HepG2 (cell line): ENCODE measurements around the gene GMPPB. TPM values are rescaled to one million over a fixed set of nuclear protein-coding genes. Genes with fewer than 3 reads are reported as not detected.
A peak's percentile ranks its signal among the peaks of the same experiment; 100 is the strongest.

Experiments
- BRD4 ChIP-seq: sonication (generic); formaldehyde crosslinking; IDR thresholded peaks from 2 replicates; pipeline ENCODE4 v1.4.0; 2020; ENCODE audit warnings: missing genetic modification reagents
- CC2D1A ChIP-seq: sonication (generic); formaldehyde crosslinking; IDR thresholded peaks from 2 replicates; pipeline ENCODE4 v1.8.1; 2023; ENCODE audit warnings: mild to moderate bottlenecking, missing genetic modification reagents
- CCAR2 ChIP-seq: fragments of 200-400 bp; formaldehyde crosslinking; optimal IDR thresholded peaks from 2 replicates; pipeline ENCODE3; 2018; ENCODE audit warnings: low read depth, mild to moderate bottlenecking, low read length, moderate library complexity
- MEIS2 ChIP-seq: sonication (generic); formaldehyde crosslinking; IDR thresholded peaks from 2 replicates; pipeline ENCODE4 v1.9.0; 2021; ENCODE audit warnings: mild to moderate bottlenecking, missing genetic modification reagents
- MXI1 ChIP-seq: IDR thresholded peaks from 3 replicates; pipeline ENCODE4 v1.6.1; 2012; ENCODE audit warnings: low read depth, low read length, inconsistent platforms, borderline replicate concordance
- NFE2 ChIP-seq: sonication (generic); formaldehyde crosslinking; IDR thresholded peaks from 2 replicates; pipeline ENCODE4 v1.4.0; 2020; ENCODE audit warnings: missing genetic modification reagents
- PAX8 ChIP-seq: sonication (generic); formaldehyde crosslinking; IDR thresholded peaks from 2 replicates; pipeline ENCODE4 v1.8.0; 2022; ENCODE audit warnings: mild to moderate bottlenecking, missing genetic modification reagents, borderline replicate concordance
- REL ChIP-seq: sonication (generic); formaldehyde crosslinking; conservative IDR thresholded peaks from 2 replicates; pipeline ENCODE4 v1.8.0; 2022; ENCODE audit warnings: mild to moderate bottlenecking, missing genetic modification reagents, moderate library complexity
- SMARCE1 ChIP-seq: fragments of 450-650 bp; IDR thresholded peaks from 2 replicates; pipeline ENCODE4 v1.6.1; 2017; ENCODE audit warnings: borderline replicate concordance
- SYNCRIP ChIP-seq: fragments of 200-400 bp; formaldehyde crosslinking; IDR thresholded peaks from 2 replicates; pipeline ENCODE4 v1.6.1; 2018; ENCODE audit warnings: mild to moderate bottlenecking, low read depth, low read length; ENCODE audit not compliant: insufficient read depth
- TFAP4 ChIP-seq: sonication (generic); IDR thresholded peaks from 2 replicates; pipeline ENCODE4 v1.6.1; 2016; ENCODE audit warnings: low read depth, borderline replicate concordance
- TGIF2 ChIP-seq: IDR thresholded peaks from 2 replicates; pipeline ENCODE4 v1.6.1; 2016; ENCODE audit warnings: control low read depth, missing compliant biosample characterization
- ZBTB34 ChIP-seq: sonication (generic); formaldehyde crosslinking; IDR thresholded peaks from 2 replicates; pipeline ENCODE4 v1.8.0; 2022; ENCODE audit warnings: mild to moderate bottlenecking, missing genetic modification reagents
- ZFP36 ChIP-seq: fragments of 150-350 bp; IDR thresholded peaks from 2 replicates; pipeline ENCODE4 v1.6.1; 2018; ENCODE audit warnings: borderline replicate concordance, low read length, low read depth; ENCODE audit not compliant: partially characterized antibody
- ZMAT3 ChIP-seq: sonication (generic); formaldehyde crosslinking; conservative IDR thresholded peaks from 2 replicates; pipeline ENCODE4 v1.7.0; 2021; ENCODE audit warnings: missing genetic modification reagents
- ZMYM4 ChIP-seq: sonication (generic); formaldehyde crosslinking; IDR thresholded peaks from 2 replicates; pipeline ENCODE4 v1.8.1; 2023; ENCODE audit warnings: mild to moderate bottlenecking, missing genetic modification reagents
- ZNF256 ChIP-seq: sonication (generic); formaldehyde crosslinking; conservative IDR thresholded peaks from 2 replicates; pipeline ENCODE4 v1.4.0; 2020; ENCODE audit warnings: missing genetic modification reagents
- ZNF354B ChIP-seq: sonication (generic); formaldehyde crosslinking; IDR thresholded peaks from 2 replicates; pipeline ENCODE4 v1.8.0; 2022; ENCODE audit warnings: mild to moderate bottlenecking, missing genetic modification reagents
- ZNF432 ChIP-seq: sonication (generic); formaldehyde crosslinking; IDR thresholded peaks from 2 replicates; pipeline ENCODE4 v1.5.0; 2020; ENCODE audit warnings: missing genetic modification reagents, mild to moderate bottlenecking, borderline replicate concordance
- ZNF577 ChIP-seq: sonication (generic); formaldehyde crosslinking; IDR thresholded peaks from 2 replicates; pipeline ENCODE4 v1.4.0; 2020; ENCODE audit warnings: mild to moderate bottlenecking, low read depth, missing genetic modification reagents, borderline replicate concordance
- ZNF607 ChIP-seq: sonication (generic); formaldehyde crosslinking; IDR thresholded peaks from 2 replicates; pipeline ENCODE4 v1.5.1; 2020; ENCODE audit warnings: missing genetic modification reagents, mild to moderate bottlenecking, borderline replicate concordance
- ZNF781 ChIP-seq: sonication (generic); formaldehyde crosslinking; IDR thresholded peaks from 2 replicates; pipeline ENCODE4 v1.5.1; 2020; ENCODE audit warnings: borderline replicate concordance, mild to moderate bottlenecking, missing genetic modification reagents; ENCODE audit errors: not compliant biosample characterization
- ZNF841 ChIP-seq: sonication (generic); formaldehyde crosslinking; IDR thresholded peaks from 2 replicates; pipeline ENCODE4 v1.8.1; 2023; ENCODE audit warnings: missing genetic modification reagents, borderline replicate concordance
- ZSCAN20 ChIP-seq: sonication (generic); formaldehyde crosslinking; IDR thresholded peaks from 2 replicates; pipeline ENCODE4 v1.4.0; 2020; ENCODE audit warnings: missing genetic modification reagents, mild to moderate bottlenecking, borderline replicate concordance
- polyA plus RNA-seq, 8 experiments: library from polyadenylated mRNA; depleted of rRNA in 3 of 8; stranded (reverse) in 7 of 8; unstranded in 1 of 8; fragments of >200 nt; fragmentation: Illumina TruSeq in 4 of 8; extraction: Trizol in 4 of 8; gene quantifications; 2 replicates each; pipeline versions ENCODE4 v1.2.1 to v1.2.3, GENCODE V29; 2011 to 2016; ENCODE audit warnings: low read depth in 4 of 8, missing spikeins in 1 of 8, mixed read lengths in 1 of 8; ENCODE audit not compliant: insufficient read depth in 1 of 8
- total RNA-seq, 5 experiments: library from RNA; depleted of rRNA; stranded (reverse); fragments of >200 nt; fragmentation: Illumina TruSeq; extraction: Trizol; gene quantifications; 2 replicates each; pipeline ENCODE4 v1.2.3, GENCODE V29; 2016; ENCODE audit warnings: low read depth in 1 of 5

Gene GMPPB
- total and polyA plus RNA-seq, 2 of the 13 experiments (the other 11 are each of a cell fraction or from before 2014, with no cell fraction given): 6.5 to 23.1 TPM

- peak; percentile 62 for TF ChIP-seq ZNF781 (CRISPR knock-in tag)
- no peak for TF ChIP-seq ZSCAN20 (CRISPR knock-in tag)
- peak; percentile 94 for TF ChIP-seq ZMAT3
- no peak for TF ChIP-seq NFE2 (CRISPR knock-in tag)
- no peak for TF ChIP-seq ZNF432 (CRISPR knock-in tag)
- no peak for TF ChIP-seq CCAR2
- TF ChIP-seq SMARCE1: no peak
- no peak for TF ChIP-seq ZBTB34 (CRISPR knock-in tag)
- 0 out of 2 replicates have a peak, but pooled peaks have one; percentile 37 for TF ChIP-seq ZNF256
- peak; percentile 84; the same call in 1 of the 3 replicates for TF ChIP-seq MXI1
- TF ChIP-seq ZNF577 (CRISPR knock-in tag): no peak
- peak; percentile 88 for TF ChIP-seq MEIS2
- no peak for TF ChIP-seq TGIF2
- TF ChIP-seq CC2D1A (CRISPR knock-in tag): no peak
- TF ChIP-seq REL (CRISPR knock-in tag): peak; percentile 90; the same call in 1 of the 2 replicates
- no peak for TF ChIP-seq ZFP36
- no peak for TF ChIP-seq ZNF354B (CRISPR knock-in tag)
- no peak; the same call in none of the 2 replicates for TF ChIP-seq ZNF607
- 0 out of 2 replicates have a peak, but pooled peaks have one; percentile 19 for TF ChIP-seq TFAP4
- no peak for TF ChIP-seq PAX8 (CRISPR knock-in tag)
- TF ChIP-seq ZMYM4 (CRISPR knock-in tag): peak; percentile 9; the same call in 1 of the 2 replicates
- 0 out of 2 replicates have a peak, but pooled peaks have one; percentile 40 for TF ChIP-seq ZNF841 (CRISPR knock-in tag)
- TF ChIP-seq BRD4 (CRISPR knock-in tag): no peak
- TF ChIP-seq SYNCRIP: no peak
Measured at GRCh38 chr3:49673715-49674496, 49.8 kb downstream of the GMPPB start, which contains the start of gene APEH (continued).
